Panc1 (cell line): ENCODE measurements around the gene PRKCA.

Experiments used
- CTCF ChIP-seq: fragments of 450-650 bp; IDR thresholded peaks from 2 replicates; pipeline ENCODE4 v1.5.1; 2017; ENCODE audit warnings: mild to moderate bottlenecking
- POLR2AphosphoS5 ChIP-seq: IDR thresholded peaks from 2 replicates; pipeline ENCODE4 v1.6.1; 2012; ENCODE audit warnings: mild to moderate bottlenecking, low read depth, low read length, moderate library complexity
- SIN3A ChIP-seq: IDR thresholded peaks from 2 replicates; pipeline ENCODE4 v1.6.1; 2012; ENCODE audit warnings: low read depth, mild to moderate bottlenecking, low read length, moderate library complexity, borderline replicate concordance; ENCODE audit not compliant: insufficient read depth
- TCF7L2 ChIP-seq: IDR thresholded peaks from 2 replicates; pipeline ENCODE4 v1.6.1; 2011; ENCODE audit warnings: mild to moderate bottlenecking, low read depth, low read length, inconsistent platforms

- TF ChIP-seq TCF7L2 (no peak), SIN3A (no peak), POLR2AphosphoS5 (no peak), CTCF (no peak)
Measured at GRCh38 chr17:66441101-66441661, 138.8 kb downstream of the PRKCA start.
